ENCODE measurements around the gene RBM12.
A peak's percentile ranks its signal among the peaks of the same experiment; 100 is the strongest.
"Not testable (repeated sequence)": the region's sequence is repeated elsewhere in the genome, so short reads cannot be mapped to it uniquely, and the experiment has no call there.

Gene RBM12

DNA sequence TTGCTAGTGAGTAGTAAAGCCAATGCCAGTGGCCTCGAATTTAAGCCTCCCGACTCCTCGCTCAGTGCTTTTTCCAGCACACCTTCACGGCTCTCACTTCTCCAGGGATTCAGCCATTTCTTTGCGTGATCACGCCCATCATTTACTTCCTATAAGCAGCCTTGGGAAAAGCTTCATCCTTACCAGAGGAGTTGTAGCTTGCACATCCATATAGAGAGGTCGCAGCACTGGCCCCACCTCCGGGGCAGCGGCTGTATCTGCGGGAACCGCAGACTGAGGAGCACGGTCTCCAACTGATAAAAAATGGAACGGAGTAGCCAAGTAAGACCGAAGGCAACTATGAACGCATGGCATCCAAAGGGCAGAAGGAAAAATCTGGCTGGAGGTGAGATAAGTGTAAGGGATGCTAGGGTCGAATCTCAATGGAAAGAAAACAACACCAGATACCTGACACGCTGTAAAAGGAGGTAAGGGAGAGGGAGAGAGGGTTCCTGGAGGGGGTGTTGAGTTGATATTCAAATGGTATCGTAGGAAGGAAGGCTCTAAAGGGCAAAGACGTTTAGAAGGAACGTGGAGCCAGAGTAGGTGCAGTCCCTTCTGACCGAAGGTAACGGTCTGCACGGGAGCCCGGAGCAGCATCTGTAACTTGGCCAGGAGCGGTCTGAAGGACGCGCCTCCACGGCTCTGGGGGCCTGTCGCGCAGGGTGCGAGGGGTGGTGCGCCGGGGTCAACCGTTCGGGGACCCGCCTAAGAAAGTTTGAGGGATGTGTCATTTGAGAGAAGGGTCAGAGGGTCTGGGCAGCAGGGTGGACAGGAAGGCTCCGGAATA lies 33.8 kb upstream of the RBM12 start:
- no peak for DNase-seq (ENCODE audit: low read depth)

DNA sequence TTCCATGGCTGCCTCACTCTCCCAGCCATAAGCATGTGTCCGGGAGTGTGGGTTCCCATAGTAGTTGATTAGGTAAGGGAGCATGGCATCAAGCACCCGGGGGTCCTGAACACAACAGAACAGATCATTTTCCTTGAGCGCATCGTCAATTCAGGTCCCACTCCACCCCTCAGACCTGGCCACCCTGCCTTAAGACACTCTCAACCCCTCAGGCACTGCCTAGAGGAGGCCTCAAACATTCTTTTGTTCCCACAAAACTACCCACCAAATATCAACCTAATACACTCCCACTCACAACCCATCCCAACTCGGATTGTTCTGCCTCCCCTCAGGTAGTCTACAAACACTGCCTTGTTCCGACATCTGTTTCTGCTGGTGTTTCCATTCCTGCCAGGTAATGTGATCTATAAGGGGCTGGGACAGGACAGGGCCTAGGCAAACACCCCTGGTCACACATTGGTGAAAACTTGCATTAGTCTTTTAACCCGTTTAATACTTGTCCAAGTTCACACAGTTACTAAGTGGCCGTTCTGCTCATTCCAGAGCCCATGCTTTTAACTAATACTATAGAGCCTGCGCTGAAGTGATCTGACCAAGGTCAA lies 33.1 kb upstream of the RBM12 start:
- no peak for DNase-seq (ENCODE audit: low read depth)

DNA sequence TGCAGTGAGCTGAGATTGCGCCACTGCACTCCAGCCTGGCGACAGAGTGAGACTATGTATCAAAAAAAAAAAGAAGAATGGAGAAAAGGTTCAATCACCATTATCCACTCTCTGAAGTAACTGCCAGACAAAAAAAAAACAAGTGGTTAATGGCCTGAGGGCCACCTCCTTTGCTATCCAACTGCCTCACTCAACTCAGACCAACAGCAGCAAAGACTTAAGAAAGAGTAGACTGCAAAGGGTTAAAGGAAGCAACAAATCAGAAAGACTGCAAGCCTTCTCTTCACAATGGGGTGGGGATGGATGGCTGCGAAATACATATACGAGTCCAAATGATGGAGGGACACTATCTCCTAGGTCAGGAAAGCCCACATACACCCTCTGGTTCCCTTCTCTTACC lies 31.3 kb upstream of the RBM12 start:
- no peak for DNase-seq (ENCODE audit: low read depth)

DNA sequence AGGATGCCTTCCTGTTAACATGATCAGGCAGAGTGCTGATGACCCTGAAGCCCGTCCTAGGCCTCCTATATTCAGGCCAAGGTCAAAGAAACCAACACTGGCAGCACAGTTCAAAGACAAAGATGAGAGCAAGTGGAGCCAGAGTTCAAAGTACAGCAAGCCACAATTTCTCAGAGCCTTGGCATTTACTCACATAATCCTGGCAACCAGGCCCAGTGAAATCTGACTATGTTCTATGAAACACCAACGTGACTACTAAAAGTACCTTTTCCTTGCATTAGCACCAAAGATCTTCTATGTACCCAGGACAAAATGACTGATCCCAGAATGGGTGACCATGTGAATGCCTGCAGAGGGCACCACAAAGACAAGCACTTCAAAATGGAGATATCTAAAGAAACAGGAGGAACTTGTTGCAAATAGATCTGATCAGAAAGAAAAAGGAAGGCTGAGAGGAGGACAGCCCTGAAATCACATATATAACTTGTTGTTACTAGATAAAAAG lies 30.6 kb upstream of the RBM12 start:
- no peak for DNase-seq (ENCODE audit: low read depth)

DNA sequence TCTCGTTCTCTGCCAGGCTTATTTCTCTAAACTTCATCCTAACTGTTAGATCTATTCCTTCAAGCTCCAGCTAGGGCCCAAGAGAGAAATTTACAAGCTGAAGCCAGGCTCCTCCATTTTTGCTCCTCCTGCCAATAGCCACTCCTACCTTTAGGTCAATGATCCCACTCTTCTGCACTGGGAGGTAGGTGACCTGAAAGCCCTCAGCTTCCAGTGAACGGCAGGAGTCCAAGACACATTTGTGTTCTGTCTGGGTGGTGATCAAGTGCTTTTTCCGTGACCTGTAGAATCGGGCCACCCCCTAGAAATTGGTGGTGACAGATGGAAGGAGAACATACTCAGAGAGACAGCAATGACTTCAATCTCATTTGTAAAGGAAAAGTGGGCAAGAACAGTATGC lies 25.6 kb upstream of the RBM12 start:
- no peak for DNase-seq (ENCODE audit: low read depth)

DNA sequence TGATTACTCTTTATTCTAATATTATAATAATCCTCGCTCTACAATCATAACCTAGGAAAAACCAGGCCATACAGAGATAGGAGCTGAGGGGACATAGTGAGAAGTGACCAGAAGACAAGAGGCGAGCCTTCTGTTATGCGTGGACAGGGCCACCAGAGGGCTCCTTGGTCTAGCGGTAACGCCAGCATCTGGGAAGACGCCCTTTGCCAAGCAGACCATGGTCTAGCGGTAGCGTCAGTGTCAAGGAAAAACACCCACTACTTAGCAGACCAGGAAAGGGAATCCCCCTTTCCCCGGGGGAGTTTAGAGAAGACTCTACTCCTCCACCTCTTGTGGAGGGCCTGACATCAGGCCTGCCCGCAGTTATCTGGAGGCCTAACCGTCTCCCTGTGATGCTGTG lies 22.2 kb upstream of the RBM12 start:
- DNase-seq (ENCODE audit: low read depth): not testable (repeated sequence)

DNA sequence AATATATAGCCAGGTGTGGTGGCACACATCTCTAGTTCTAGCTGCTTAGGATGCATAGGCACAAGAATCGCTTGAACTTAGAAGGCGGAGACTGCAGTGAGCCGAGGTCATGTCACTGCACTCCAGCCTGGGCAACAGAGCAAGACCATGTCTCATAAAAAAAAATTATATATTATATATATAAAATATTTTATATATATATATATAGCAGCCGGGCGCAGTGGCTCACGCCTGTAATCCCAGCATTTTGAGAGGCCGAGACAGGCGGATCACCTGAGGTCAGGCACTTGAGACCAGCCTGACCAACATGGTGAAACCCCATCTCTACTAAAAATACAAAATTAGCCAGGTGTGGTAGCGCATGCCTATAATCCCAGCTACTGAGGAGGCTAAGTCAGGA lies 20.7 kb upstream of the RBM12 start:
- DNase-seq (ENCODE audit: low read depth): not testable (repeated sequence)

DNA sequence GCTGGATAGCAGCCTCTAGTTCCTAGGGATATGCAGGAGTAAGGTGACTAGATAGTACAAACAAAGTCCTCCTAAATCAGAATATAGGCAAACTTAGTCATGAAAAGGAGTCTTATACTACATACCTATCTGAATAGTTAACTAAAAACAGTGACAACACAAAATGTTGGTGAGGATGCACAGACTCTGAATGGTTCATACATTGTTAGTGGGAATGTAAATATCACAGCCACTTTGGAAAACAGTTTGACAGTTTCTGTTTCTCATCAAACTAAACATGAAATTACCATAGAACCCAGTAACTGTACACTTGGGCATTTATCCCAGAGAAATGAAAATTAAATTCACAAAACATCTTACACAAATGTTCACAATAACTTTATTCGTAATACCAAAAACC lies 17.3 kb upstream of the RBM12 start:
- DNase-seq (ENCODE audit: low read depth): no peak

DNA sequence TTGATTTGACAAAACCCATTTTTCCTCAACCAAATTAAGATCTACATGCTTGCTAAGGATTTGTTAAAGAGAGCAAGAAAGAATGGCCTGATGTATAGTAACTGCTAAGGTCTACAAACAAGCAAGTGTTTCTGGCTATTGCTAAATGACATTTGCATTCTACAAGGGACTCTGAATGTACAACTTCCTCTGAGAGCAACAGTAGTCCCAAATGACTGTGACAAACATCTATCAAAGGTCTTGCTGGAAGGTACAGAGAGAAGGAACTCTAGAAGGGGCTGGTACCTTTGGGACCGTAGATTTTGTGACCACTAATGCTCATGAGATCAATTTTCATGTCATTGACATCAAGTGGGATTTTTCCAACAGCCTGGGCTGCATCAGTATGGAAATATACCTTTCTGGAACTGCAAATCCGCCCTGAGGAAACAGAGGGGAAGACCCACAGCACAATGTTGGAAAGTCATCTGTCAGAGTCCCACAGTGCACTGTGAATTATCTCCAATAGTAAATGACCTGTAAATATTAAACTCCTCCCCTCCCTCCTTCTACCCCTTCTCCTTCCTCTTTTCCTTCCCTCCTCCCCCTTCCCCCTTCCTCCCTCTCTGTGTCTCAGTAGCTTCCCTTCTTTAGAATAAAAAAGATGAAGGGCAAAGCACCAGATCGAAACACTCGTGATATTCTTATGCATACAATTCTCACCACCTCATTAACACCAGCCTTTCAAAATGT lies 15.9 kb upstream of the RBM12 start:
- no peak for DNase-seq (ENCODE audit: low read depth)

DNA sequence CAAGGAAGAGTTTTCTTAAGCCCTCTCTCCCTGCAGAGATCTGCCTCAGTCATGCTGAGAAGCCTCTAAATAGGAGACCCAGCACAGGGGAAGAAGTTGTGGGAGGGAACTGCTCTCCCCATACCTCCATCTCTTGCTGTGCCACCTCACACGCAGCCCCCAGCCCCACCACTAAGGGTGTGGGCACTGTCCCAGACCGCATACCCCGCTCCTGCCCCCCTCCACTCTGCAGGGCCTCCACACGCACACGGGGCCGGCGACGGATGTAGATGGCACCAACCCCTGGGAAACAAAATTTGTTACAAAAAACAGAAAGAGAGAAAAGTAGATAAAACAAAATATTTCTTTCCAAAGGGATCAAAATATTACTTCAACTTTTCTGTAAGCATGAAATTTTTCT lies 10.2 kb upstream of the RBM12 start:
- DNase-seq (ENCODE audit: low read depth): no peak

DNA sequence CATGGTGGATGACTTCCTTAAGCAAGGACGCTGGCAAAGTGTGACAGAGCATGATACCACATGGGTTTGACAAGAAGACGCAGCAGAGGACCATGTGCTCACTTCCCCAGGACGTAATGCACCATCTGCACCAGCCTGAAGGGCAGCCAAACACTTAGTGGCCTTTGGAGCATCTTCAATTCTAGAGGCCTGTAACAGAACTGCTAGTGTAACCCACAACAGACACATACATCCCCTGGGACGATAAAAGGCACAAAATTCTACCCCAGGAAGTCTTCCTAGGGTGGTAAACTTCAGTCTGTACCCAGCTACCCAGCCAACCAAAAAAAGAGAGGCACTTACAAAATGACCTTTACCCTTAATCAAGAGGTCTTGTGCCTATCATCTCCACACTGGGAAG lies 9.2 kb upstream of the RBM12 start:
- DNase-seq (ENCODE audit: low read depth): no peak

DNA sequence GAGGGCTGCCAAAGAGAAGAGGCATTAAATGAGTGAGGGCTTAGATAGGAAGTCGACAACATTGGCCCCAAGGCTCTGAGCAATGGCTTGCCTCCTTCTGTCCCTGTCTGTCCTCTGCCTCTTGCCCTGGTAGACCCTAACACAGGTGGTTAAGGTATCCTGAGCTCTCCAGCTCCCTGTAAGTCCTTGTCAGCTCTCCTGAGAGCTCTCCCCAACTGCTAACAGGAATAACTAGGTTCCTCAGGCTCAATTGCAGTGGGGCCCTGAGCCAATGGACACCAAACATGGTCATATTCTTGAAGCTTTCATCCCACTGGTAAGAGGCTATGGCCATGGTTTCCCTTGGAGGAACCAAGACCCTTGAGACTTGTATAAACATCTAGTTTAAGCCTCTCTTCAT lies 5.0 kb upstream of the RBM12 start:
- DNase-seq (ENCODE audit: low read depth): no peak

DNA sequence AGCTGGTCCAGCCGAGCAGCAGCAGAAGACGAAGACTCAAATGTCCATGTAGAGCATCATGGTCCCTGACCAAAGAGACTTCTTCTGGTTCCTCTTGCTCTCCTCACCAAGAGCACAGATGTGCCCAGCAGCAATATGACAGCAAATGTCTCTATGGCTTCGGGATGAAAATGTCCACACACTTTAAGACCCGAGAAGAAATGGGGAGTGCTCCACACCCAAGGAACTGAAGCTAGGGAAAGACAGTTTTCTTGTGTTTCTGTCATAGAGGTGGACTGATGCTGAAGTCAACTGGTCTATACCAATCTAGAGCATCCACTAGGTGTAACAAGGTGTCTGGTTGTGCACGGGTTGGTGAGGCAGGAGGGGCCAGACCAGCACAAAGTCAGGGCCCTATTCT lies 4.5 kb upstream of the RBM12 start:
- DNase-seq (ENCODE audit: low read depth): no peak

DNA sequence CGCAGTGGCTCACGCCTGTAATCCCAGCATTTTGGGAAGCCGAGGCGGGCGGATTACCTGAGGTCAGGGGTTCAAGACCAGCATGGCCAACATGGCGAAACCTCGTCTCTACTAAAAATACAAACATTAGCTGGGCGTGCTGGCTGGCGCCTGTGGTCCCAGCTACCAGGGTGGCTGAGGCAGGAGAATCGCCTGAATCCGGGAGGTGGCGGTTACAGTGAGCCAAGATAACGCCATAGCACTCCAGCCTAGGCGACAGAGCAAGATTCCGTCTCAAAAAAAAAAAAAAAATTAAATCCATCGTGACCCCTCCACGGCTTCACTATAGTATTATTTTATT lies 1.2 kb upstream of the RBM12 start:
- no peak for DNase-seq (ENCODE audit: low read depth)

DNA sequence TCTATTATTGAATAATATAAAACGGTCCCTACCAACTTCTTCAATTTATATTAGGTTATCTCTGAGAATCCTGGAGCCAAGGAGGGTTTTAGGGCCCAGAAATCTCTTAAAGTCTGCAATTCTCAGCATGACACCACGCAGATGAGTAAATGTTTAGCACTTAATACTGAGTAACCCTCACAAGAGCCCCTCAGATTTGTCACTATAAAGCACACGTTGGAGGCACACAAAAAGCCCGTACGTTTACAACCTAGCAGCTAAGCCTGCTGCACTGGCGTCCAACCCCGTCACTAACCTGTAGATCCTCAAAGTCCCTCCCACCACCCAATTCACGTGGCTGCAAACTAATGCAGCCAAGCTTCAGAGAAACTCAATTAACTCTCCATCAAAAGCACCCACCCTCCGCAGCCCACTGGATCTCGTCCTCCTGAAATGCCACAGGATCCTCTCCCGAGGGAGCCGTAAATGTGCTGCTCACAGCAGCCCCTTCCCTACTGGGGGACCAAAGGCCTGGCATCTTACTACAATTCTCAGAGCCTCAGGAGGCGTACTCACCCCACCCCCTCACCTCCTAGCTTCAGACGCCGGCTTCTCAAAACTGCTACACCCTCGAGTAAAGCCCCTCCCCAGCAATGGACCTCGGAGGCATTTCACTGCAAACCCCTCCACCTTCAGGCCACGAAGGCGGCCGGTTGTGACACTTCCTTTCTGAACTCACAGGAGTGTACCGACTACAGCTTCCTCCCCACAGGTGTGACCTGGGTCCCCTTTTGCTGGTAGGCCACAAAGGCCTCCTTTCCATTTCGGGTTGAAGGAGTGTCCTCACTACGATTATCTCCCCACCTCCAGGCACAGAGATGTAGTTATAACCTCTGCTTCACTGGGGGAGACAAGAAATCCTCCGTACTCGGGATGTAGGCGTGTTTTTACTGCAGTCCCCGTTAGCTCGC lies 909 bp downstream of the RBM12 start:
- DNase-seq (ENCODE audit: low read depth): peak; percentile 41

DNA sequence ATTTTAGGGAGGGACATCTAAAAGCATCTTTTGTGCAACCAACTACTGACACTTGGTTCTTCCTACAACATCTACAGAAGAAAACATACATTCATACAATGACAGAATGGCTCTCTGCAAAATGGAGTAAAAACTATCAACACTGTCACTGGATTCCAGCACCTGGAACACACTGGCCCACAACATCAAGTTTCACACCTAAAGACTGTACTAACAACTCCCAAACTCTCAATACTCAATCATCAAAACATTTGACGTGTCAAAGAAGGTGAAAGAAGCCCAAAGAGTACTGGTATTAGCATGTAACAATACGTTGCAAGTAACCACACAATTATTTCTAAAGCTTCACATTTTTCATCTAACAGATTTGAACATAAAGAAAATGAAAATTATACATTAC lies 2.1 kb downstream of the RBM12 start:
- DNase-seq (ENCODE audit: low read depth): no peak

DNA sequence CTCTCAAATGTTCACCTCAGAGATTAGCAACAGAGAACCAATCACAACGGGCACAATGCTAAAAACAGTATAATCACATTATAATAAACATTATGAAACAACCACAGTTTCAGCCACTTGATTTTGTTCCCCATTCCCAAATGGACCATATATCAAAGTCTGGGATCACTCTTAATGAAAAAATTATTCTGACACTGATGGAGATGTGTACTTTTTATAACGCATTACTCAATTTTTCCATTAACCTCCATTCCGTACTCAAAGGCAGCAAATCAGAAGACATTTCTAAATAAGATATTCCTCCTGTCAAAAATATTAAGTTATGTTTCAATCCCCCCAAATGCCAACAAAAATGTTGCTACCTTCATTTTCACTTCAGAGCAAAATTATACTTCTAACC lies 2.8 kb downstream of the RBM12 start:
- no peak for DNase-seq (ENCODE audit: low read depth)

DNA sequence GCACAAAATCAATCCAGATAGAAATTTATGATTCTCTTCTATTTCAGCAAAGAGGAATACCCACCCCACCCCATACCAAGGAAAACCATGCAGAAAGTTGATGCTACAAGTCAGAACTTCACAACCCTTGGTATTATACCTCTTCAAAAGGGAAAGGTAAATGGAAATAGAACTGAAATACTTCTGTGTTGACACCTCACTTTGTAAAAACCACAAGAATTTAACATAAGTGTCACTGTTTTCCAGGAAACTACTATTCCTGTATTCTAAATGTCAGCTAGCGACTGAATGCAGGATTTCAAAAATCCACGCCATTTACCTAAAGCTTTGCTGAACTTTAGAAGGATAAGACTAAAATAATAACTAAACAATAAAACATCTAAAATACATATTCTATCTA lies 3.6 kb downstream of the RBM12 start:
- no peak for DNase-seq (ENCODE audit: low read depth)

DNA sequence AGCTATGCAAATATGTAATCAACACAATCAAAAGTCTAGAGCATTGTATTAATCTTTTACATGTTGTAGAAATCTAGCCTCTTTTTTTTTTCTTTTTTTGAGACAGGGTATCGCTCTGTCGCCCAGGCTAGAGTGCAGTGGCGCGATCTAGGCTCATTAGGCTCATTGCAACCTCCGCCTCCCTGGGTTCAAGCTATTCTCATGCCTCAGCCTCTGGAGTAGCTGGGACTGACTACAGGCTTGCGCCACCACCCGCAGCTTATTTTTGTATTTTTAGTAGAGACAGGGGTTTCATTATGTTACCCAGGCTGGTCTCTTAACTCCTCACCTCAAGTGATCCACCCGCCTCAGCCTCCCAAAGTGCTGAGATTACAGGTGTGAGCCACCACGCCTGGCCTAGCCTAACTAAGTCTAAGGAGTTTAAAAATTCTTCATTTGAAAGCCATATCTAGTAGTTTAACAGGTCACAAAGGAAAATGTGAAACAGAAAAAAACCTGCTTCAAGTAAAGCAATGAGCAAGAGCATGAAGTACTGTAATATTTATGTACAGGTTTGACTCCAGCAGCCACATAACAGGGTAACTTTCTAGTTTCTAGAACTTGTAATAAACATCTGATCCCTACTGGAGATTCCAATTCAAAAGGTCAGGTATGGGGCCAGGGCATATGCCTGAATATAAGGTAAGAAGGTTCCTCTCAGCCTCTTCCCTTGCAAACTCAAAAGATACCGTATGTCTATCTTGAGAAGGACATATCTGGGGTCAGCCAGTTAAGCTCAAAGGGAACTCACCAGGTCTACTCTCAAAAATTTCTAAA lies 4.4 kb downstream of the RBM12 start:
- DNase-seq (ENCODE audit: low read depth): no peak

DNA sequence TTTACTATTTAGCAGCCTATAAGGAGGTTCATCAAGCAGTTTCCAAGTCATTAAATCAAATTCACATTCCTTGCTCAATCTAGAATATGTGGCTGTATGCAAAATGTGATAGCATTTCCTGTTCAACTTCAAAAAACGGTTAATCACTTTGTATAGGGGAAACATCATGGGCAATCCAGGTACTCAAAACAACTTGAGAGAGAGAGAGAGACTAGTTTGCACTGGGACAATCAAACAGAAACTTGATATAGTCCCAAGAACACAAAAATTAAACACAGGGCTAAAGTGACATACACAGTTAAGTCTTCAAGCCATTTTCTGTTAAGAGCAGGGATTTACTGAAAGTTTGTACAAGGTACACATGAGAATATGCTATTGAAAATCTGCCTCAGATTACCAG lies 7.4 kb downstream of the RBM12 start:
- no peak for DNase-seq (ENCODE audit: low read depth)

DNA sequence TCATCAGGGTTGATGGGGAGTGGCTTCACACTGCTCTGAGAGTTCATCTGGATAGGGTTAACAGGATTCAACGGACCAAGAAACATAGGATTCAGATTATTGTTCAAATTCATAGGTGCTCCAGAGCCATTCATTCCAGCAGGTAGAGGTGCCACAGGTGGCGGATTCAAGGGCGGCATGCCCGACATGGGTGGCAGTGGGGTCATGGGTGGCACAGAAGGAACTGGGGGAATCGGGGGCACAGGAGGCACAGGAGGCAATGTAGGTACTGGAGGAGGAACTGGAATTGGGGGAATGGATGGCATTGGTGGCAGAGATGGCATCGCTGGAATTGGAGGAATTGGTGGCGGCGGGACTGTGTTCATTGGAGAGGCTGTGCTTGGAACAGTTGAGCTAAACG lies 10.3 kb downstream of the RBM12 start:
- DNase-seq (ENCODE audit: low read depth): no peak

All from stimulated activated CD4-positive, alpha-beta T cell treated with anti-CD3 and anti-CD28 coated beads, Interleukin-2, amount 100 ng/mL, for 4 hours (primary cell).